Neural cell (in vitro differentiated cells): Measurements from ENCODE around the gene CBLB. TPM values are rescaled to one million over a fixed set of nuclear protein-coding genes. Genes with fewer than 3 reads are reported as not detected.

Source experiments
- H2AFZ ChIP-seq: fragments of 200-600, 300-800 bp; sonication (generic), shearing (Covaris generic); 2 replicates; pipeline ENCODE4 v1.6.0; 2014; ENCODE audit warnings: low read depth, mild to moderate bottlenecking, antibody characterized with exemption, low read length, moderate library complexity
- H3F3A ChIP-seq: fragments of 200-600 bp; shearing (Covaris generic); 2 replicates; pipeline ENCODE4 v1.6.1; 2016; ENCODE audit warnings: mild to moderate bottlenecking, moderate library complexity, mixed read lengths, antibody characterized with exemption, low read length; ENCODE audit not compliant: insufficient read depth, poor library complexity, severe bottlenecking
- H3K27ac ChIP-seq: fragments of 200-600, 300-800 bp; sonication (generic), shearing (Covaris generic); 2 replicates; pipeline ENCODE4 v1.5.1; 2014; ENCODE audit warnings: mild to moderate bottlenecking, low read length, moderate library complexity
- H3K27me3 ChIP-seq: fragments of 300-800, 200-600 bp; sonication (generic), shearing (Covaris generic); 2 replicates; pipeline ENCODE4 v1.6.0; 2014; ENCODE audit warnings: mild to moderate bottlenecking, low read depth, low read length, moderate library complexity; ENCODE audit not compliant: insufficient read depth
- H3K36me3 ChIP-seq: fragments of 300-800, 200-600 bp; sonication (generic), shearing (Covaris generic); 2 replicates; pipeline ENCODE4 v1.5.1; 2014; ENCODE audit warnings: mild to moderate bottlenecking, antibody characterized with exemption, low read length, moderate library complexity; ENCODE audit not compliant: insufficient read depth
- H3K4me2 ChIP-seq: fragments of 300-800, 200-600 bp; sonication (generic), shearing (Covaris generic); 2 replicates; pipeline ENCODE4 v1.6.0; 2014; ENCODE audit warnings: mild to moderate bottlenecking, low read length
- H3K4me3 ChIP-seq: fragments of 300-800, 200-600 bp; sonication (generic), shearing (Covaris generic); 2 replicates; pipeline ENCODE4 v1.5.1; 2014; ENCODE audit warnings: mild to moderate bottlenecking, low read length, moderate library complexity
- H3K79me2 ChIP-seq: fragments of 200-600 bp; shearing (Covaris generic); replicated peaks from 2 replicates; pipeline ENCODE4 v1.6.0; 2014; ENCODE audit warnings: mild to moderate bottlenecking, low read length, moderate library complexity; ENCODE audit not compliant: insufficient read depth
- H3K9ac ChIP-seq: fragments of 300-800, 200-600 bp; sonication (generic), shearing (Covaris generic); 2 replicates; pipeline ENCODE4 v1.6.1; 2016; ENCODE audit warnings: mild to moderate bottlenecking, low read length, mixed read lengths
- H3K9me2 ChIP-seq: fragments of 200-600 bp; shearing (Covaris generic); 2 replicates; pipeline ENCODE4 v1.6.1; 2016; ENCODE audit warnings: mild to moderate bottlenecking, low read length, mixed read lengths; ENCODE audit not compliant: insufficient read depth
- H3K9me3 ChIP-seq: fragments of 200-600, 300-800 bp; sonication (generic), shearing (Covaris generic); 2 replicates; pipeline ENCODE4 v1.6.1; 2016; ENCODE audit warnings: mild to moderate bottlenecking, mixed run types, low read length, moderate library complexity, mixed read lengths
- H4K20me1 ChIP-seq: fragments of 200-600 bp; shearing (Covaris generic); 2 replicates; pipeline ENCODE4 v1.6.1; 2016; ENCODE audit warnings: mild to moderate bottlenecking, mixed run types; ENCODE audit not compliant: insufficient read depth
- EP300 ChIP-seq: fragments of 450-650 bp; conservative IDR thresholded peaks from 2 replicates; pipeline ENCODE4 v1.6.1; 2014; ENCODE audit warnings: antibody characterized with exemption, mild to moderate bottlenecking, moderate library complexity; ENCODE audit not compliant: poor library complexity, severe bottlenecking
- EZH2 ChIP-seq: fragments of 200-600, 300-800 bp; shearing (Covaris generic), sonication (generic); IDR thresholded peaks from 2 replicates; pipeline ENCODE4 v1.6.1; 2014; ENCODE audit warnings: antibody characterized with exemption, low read length, borderline replicate concordance, mild to moderate bottlenecking; ENCODE audit not compliant: insufficient read depth, poor library complexity, severe bottlenecking
- MXI1 ChIP-seq: fragments of 450-650 bp; conservative IDR thresholded peaks from 2 replicates; pipeline ENCODE4 v1.6.1; 2014; ENCODE audit warnings: antibody characterized with exemption, mild to moderate bottlenecking; ENCODE audit not compliant: poor library complexity, severe bottlenecking
- POLR2AphosphoS5 ChIP-seq: IDR thresholded peaks from 2 replicates; pipeline ENCODE4 v1.6.1; 2012
- RAD21 ChIP-seq: fragments of 450-650 bp; conservative IDR thresholded peaks from 2 replicates; pipeline ENCODE4 v1.6.1; 2014; ENCODE audit warnings: antibody characterized with exemption, mild to moderate bottlenecking, moderate library complexity
- SMC3 ChIP-seq: fragments of 450-650 bp; conservative IDR thresholded peaks from 2 replicates; pipeline ENCODE4 v1.6.1; 2014; ENCODE audit warnings: antibody characterized with exemption, mild to moderate bottlenecking, moderate library complexity; ENCODE audit not compliant: poor library complexity
- TAF1 ChIP-seq: IDR thresholded peaks from 2 replicates; pipeline ENCODE4 v1.6.1; 2012; ENCODE audit warnings: low read depth
- polyA plus RNA-seq: library from polyadenylated mRNA; depleted of rRNA; stranded (reverse); fragments of >200 nt; gene quantifications from 2 replicates; pipeline ENCODE4 v1.2.3, GENCODE V29; 2014
- TF ChIP-seq, protein P1 (sequence below): fragments of 450-650 bp; IDR thresholded peaks from 2 replicates; pipeline ENCODE4 v1.5.1; 2014; ENCODE audit warnings: antibody characterized with exemption, mild to moderate bottlenecking, moderate library complexity; ENCODE audit not compliant: poor library complexity, severe bottlenecking
- TF ChIP-seq, protein P2 (sequence below): IDR thresholded peaks from 2 replicates; pipeline ENCODE4 v1.6.1; 2012; ENCODE audit warnings: borderline replicate concordance

Gene CBLB
- polyA plus RNA-seq, 1 donor from 2014 or later = 36.4 TPM

DNA sequence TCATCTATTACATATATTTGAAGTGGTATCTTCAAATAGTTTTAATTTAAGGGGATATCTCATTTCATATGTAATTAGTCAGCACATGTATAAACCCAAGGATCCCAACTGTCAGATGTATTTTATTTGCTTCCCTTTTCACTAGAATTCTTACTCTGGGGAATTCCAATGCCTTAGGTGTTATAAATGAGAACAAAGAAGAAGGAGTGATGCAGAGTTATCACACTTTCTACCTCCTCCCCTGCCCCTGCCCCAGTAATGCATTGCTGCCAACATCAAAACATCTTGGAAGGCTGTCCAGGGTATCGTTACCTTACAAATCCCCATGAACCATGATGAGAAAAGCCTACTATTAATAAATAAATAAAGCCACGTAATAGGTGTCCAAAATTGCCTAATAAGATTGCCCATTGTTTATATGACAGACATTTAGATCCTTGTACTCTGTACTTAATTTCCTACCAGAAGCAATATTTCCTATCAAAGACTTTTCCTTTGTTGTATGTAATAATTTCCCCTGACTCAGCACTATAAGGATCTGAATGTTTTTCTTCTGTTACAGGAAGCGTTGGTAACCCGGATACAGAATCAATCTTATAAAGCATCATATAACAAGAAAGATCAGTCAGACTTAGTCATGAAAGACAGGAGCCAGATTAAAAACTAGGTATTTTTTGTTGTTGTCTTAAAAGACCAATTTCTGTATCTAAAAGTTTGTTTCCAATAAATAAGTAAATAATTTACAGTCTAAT is 38.8 kb downstream of the CBLB start:
- Histone ChIP-seq H4K20me1 (no peaks in the 10 kb centered on the region), H3K9me3 (no peaks in the 10 kb centered on the region), H3K9ac (no peak overlapping the region), H3K4me2 (no peak overlapping the region), H2AFZ (no peak overlapping the region), H3K9me2 (no peaks in the 10 kb centered on the region), H3F3A (no peaks in the 10 kb centered on the region), H3K79me2 (peaks cover 7% of the 10 kb centered on the region), H3K36me3 (no peaks in the 10 kb centered on the region), H3K27me3 (no peaks in the 10 kb centered on the region), H3K4me3 (no peak overlapping the region), H3K27ac (no peak overlapping the region)
- no peak for TF ChIP-seq TAF1
- TF ChIP-seq POLR2AphosphoS5 = no peak
- TF ChIP-seq EZH2 = no peak

DNA sequence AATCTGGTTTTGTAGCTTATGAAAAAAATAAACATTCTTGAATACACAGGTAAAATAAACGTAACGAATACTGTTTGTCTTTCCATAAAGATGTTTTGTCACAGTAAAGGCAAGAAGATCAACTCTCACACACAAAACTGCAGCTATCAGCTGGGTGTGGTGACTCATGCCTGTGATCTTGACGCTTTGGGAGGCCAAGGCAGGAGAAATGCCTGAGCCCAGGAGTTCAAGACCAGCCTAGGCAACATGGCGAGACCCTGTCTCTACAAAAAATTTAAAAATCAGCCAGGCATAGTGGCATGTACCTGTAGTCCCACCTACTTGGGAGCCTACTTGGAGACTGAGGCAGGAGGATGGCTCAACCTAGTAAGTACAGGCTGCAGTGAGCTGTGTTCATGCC is 39.6 kb downstream of the CBLB start:
- H3F3A ChIP-seq = no peaks in the 10 kb centered on the region
- no peaks in the 10 kb centered on the region for H3K27me3 ChIP-seq
- no peak for TF ChIP-seq EP300
- TF ChIP-seq, protein P1, sequence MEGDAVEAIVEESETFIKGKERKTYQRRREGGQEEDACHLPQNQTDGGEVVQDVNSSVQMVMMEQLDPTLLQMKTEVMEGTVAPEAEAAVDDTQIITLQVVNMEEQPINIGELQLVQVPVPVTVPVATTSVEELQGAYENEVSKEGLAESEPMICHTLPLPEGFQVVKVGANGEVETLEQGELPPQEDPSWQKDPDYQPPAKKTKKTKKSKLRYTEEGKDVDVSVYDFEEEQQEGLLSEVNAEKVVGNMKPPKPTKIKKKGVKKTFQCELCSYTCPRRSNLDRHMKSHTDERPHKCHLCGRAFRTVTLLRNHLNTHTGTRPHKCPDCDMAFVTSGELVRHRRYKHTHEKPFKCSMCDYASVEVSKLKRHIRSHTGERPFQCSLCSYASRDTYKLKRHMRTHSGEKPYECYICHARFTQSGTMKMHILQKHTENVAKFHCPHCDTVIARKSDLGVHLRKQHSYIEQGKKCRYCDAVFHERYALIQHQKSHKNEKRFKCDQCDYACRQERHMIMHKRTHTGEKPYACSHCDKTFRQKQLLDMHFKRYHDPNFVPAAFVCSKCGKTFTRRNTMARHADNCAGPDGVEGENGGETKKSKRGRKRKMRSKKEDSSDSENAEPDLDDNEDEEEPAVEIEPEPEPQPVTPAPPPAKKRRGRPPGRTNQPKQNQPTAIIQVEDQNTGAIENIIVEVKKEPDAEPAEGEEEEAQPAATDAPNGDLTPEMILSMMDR = no peak
- TF ChIP-seq, protein P2, sequence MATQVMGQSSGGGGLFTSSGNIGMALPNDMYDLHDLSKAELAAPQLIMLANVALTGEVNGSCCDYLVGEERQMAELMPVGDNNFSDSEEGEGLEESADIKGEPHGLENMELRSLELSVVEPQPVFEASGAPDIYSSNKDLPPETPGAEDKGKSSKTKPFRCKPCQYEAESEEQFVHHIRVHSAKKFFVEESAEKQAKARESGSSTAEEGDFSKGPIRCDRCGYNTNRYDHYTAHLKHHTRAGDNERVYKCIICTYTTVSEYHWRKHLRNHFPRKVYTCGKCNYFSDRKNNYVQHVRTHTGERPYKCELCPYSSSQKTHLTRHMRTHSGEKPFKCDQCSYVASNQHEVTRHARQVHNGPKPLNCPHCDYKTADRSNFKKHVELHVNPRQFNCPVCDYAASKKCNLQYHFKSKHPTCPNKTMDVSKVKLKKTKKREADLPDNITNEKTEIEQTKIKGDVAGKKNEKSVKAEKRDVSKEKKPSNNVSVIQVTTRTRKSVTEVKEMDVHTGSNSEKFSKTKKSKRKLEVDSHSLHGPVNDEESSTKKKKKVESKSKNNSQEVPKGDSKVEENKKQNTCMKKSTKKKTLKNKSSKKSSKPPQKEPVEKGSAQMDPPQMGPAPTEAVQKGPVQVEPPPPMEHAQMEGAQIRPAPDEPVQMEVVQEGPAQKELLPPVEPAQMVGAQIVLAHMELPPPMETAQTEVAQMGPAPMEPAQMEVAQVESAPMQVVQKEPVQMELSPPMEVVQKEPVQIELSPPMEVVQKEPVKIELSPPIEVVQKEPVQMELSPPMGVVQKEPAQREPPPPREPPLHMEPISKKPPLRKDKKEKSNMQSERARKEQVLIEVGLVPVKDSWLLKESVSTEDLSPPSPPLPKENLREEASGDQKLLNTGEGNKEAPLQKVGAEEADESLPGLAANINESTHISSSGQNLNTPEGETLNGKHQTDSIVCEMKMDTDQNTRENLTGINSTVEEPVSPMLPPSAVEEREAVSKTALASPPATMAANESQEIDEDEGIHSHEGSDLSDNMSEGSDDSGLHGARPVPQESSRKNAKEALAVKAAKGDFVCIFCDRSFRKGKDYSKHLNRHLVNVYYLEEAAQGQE = no peak
- TF ChIP-seq MXI1 = no peak
- no peak for TF ChIP-seq POLR2AphosphoS5
- no peak for TF ChIP-seq RAD21
- no peak overlapping the region for H3K4me3 ChIP-seq
- peaks cover 7% of the 10 kb centered on the region for H3K79me2 ChIP-seq
- H4K20me1 ChIP-seq = no peaks in the 10 kb centered on the region
- no peak overlapping the region for H3K27ac ChIP-seq
- no peak overlapping the region for H2AFZ ChIP-seq
- H3K4me2 ChIP-seq = no peak overlapping the region
- no peaks in the 10 kb centered on the region for H3K9me3 ChIP-seq
- H3K36me3 ChIP-seq = no peaks in the 10 kb centered on the region
- no peaks in the 10 kb centered on the region for H3K9me2 ChIP-seq
- H3K9ac ChIP-seq = no peak overlapping the region

DNA sequence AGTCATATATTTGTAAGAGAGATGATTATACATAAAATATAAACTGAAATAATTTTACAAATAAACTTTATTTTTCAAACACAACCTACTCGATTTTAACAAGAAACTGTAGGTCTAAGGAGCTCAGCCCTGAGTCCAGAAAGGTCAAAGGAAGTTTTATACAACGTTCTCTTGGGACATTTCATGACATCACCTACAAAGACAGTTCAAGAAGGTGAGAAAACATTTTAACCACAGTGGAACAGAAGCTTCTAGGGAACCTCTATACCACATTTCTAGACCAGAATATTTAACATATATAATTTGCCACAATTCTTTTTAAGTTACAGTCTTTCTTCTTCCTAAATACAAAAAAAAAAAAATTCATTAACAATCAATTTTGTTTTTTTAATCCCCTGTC is 40.1 kb downstream of the CBLB start:
- Histone ChIP-seq H3K27me3 (no peaks in the 10 kb centered on the region), H3K79me2 (peaks cover 7% of the 10 kb centered on the region), H3K27ac (no peak overlapping the region), H3K36me3 (no peaks in the 10 kb centered on the region), H3K9me3 (no peaks in the 10 kb centered on the region), H3F3A (no peaks in the 10 kb centered on the region), H3K9me2 (no peaks in the 10 kb centered on the region), H3K4me2 (no peak overlapping the region), H3K9ac (no peak overlapping the region), H4K20me1 (no peaks in the 10 kb centered on the region), H2AFZ (no peak overlapping the region), H3K4me3 (no peak overlapping the region)
- no peak for TF ChIP-seq EZH2
- TF ChIP-seq, protein P2 = no peak
- no peak for TF ChIP-seq SMC3
- no peak for TF ChIP-seq RAD21
- no peak for TF ChIP-seq TAF1
- TF ChIP-seq, protein P1 = no peak
- no peak for TF ChIP-seq MXI1
- no peak for TF ChIP-seq EP300
- no peak for TF ChIP-seq POLR2AphosphoS5
